HG03196 (cell line): ENCODE measurements around the gene USP36.

ENCODE experiments used
- ATAC-seq: cut with Tn5 transposase; IDR thresholded peaks from one replicate; pipeline ENCODE4 v1.9.1; 2021; ENCODE audit not compliant: unreplicated experiment

The USP36 gene

GRCh38 chr17:78818932-78819331, 21.7 kb downstream of the USP36 start:
- ATAC-seq: no peak

GRCh38 chr17:78818152-78818846, 22.3 kb downstream of the USP36 start:
- no peak for ATAC-seq

- no peak for ATAC-seq
These were observed 23.5 kb downstream of the USP36 start for GRCh38 chr17:78817123-78817522.

- no peak for ATAC-seq
These were observed 24.9 kb downstream of the USP36 start for GRCh38 chr17:78815696-78816095.

GRCh38 chr17:78812855-78813254, 27.8 kb downstream of the USP36 start:
- ATAC-seq: no peak

- no peak for ATAC-seq
These were observed 32.5 kb downstream of the USP36 start for GRCh38 chr17:78808163-78808562.

- no peak for ATAC-seq
These were observed 34.2 kb downstream of the USP36 start for GRCh38 chr17:78806451-78806850.

- no peak for ATAC-seq
These were observed 35.3 kb downstream of the USP36 start for GRCh38 chr17:78805301-78805700.

GRCh38 chr17:78804777-78805176, 35.8 kb downstream of the USP36 start:
- ATAC-seq: no peak

GRCh38 chr17:78803186-78803845, 37.3 kb downstream of the USP36 start:
- ATAC-seq: no peak

GRCh38 chr17:78802459-78802858, 38.2 kb downstream of the USP36 start:
- ATAC-seq: no peak

- ATAC-seq: no peak
These were observed 38.6 kb downstream of the USP36 start for GRCh38 chr17:78802008-78802407.

GRCh38 chr17:78800132-78800931, 40.3 kb downstream of the USP36 start:
- no peak for ATAC-seq

GRCh38 chr17:78798695-78799559, 41.7 kb downstream of the USP36 start:
- no peak for ATAC-seq

- no peak for ATAC-seq
These were observed 42.7 kb downstream of the USP36 start for GRCh38 chr17:78797691-78798585.

- no peak for ATAC-seq
These were observed 43.4 kb downstream of the USP36 start for GRCh38 chr17:78797213-78797612.

- ATAC-seq: no peak
These were observed 44.1 kb downstream of the USP36 start for GRCh38 chr17:78796517-78796900.

- ATAC-seq: no peak
These were observed 44.6 kb downstream of the USP36 start for GRCh38 chr17:78795861-78796516.

- ATAC-seq: no peak
These were observed 45.6 kb downstream of the USP36 start for GRCh38 chr17:78794864-78795640.
